ENCODE measurements around the gene SH2D4B. TPM values are rescaled to one million over a fixed set of nuclear protein-coding genes. Genes with fewer than 3 reads are reported as not detected.
A peak's percentile ranks its signal among the peaks of the same experiment; 100 is the strongest.

SH2D4B gene
- total RNA-seq, 2 donors from 2014 or later = 0.13 TPM; not detected in 1

DNA sequence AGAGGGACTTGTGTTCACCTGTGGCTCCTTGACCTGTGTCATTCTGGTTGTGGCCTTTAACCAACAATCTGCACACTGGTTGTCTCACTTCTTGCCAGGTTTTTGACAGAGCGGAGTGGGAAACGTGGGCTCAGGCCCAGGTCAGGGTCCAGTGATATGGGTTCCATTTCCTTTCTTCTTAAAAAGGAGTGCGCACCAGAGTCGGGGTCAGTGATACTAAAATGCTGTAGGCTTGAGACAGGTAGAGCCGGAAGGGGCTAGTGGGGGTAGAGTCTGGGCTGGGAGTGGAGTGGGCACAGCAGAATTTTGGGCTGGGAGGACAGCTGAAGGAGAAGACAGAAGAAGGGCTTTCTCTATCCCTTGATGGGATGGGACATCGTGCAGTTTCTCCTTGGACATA lies 61.2 kb downstream of the SH2D4B start:
- Mint-ChIP-seq H3K27me3 (ENCODE audit: insufficient read depth) (no peaks in the 10 kb centered on the region), H3K27ac (peak overlapping the region; percentile 36), H3K36me3 (ENCODE audit: low read depth) (no peaks in the 10 kb centered on the region), H3K4me1 (peaks cover 13% of the 10 kb centered on the region), H3K9me3 (no peaks in the 10 kb centered on the region), H3K4me3 (no peak overlapping the region)
- no peaks in the 10 kb centered on the region for H3K9me3 ChIP-seq (ENCODE audit: control insufficient read depth, low read length)
- H3K27me3 ChIP-seq (ENCODE audit: control insufficient read depth, insufficient read depth, low read length, poor library complexity, severe bottlenecking) = no peaks in the 10 kb centered on the region
- H3K9ac ChIP-seq (ENCODE audit: extremely low read depth, low read length, poor library complexity, severe bottlenecking) = no peak overlapping the region
- no peak overlapping the region for H3K4me3 ChIP-seq (ENCODE audit: low read length)
- TF ChIP-seq, protein P1, sequence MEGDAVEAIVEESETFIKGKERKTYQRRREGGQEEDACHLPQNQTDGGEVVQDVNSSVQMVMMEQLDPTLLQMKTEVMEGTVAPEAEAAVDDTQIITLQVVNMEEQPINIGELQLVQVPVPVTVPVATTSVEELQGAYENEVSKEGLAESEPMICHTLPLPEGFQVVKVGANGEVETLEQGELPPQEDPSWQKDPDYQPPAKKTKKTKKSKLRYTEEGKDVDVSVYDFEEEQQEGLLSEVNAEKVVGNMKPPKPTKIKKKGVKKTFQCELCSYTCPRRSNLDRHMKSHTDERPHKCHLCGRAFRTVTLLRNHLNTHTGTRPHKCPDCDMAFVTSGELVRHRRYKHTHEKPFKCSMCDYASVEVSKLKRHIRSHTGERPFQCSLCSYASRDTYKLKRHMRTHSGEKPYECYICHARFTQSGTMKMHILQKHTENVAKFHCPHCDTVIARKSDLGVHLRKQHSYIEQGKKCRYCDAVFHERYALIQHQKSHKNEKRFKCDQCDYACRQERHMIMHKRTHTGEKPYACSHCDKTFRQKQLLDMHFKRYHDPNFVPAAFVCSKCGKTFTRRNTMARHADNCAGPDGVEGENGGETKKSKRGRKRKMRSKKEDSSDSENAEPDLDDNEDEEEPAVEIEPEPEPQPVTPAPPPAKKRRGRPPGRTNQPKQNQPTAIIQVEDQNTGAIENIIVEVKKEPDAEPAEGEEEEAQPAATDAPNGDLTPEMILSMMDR (conservative IDR thresholded peaks at IDR 0.05) = no peak
- no peak overlapping the region for H3K27ac ChIP-seq (ENCODE audit: low read depth, low read length)
- no peaks in the 10 kb centered on the region for H3K36me3 ChIP-seq (ENCODE audit: control insufficient read depth, insufficient read depth, low read length)
- no peak for DNase-seq
- peaks cover 3% of the 10 kb centered on the region for H3K4me1 ChIP-seq (ENCODE audit: control insufficient read depth, insufficient read depth, low read length)
- WGBS, 2 experiments (ENCODE audit: insufficient coverage in 1 of 2, insufficient read length in 1 of 2) = 91 to 97% methylated on average over 4 to 6 of the region's 6 CpGs

DNA sequence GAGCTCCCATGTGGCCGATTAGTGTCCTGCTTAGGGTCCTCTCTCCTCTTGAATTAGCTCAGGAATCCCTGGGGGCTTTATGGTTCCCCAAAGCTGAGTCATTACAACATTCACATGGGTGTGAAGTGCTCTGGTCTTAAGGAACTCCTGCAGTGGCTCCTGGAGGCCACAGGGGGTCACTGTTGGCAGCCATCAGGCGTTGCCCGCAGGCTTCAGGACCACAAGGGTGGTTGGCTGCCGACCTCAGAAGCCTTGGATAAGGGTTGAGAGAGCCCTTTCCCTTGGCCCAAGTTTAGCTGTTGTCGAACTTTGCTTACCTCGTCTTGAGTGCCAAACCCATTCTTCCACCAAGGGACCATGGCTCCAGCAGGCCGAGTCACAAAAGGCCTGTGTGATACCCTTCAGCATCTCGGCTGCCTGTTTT lies 61.7 kb downstream of the SH2D4B start:
- TF ChIP-seq, protein P1 (conservative IDR thresholded peaks at IDR 0.05) = peak; percentile 94
- Histone ChIP-seq H3K27ac (ENCODE audit: low read depth, low read length) (no peak overlapping the region), H3K27me3 (ENCODE audit: control insufficient read depth, insufficient read depth, low read length, poor library complexity, severe bottlenecking) (no peaks in the 10 kb centered on the region), H3K4me3 (ENCODE audit: low read length) (no peak overlapping the region), H3K9me3 (ENCODE audit: control insufficient read depth, low read length) (no peaks in the 10 kb centered on the region), H3K9ac (ENCODE audit: extremely low read depth, low read length, poor library complexity, severe bottlenecking) (no peak overlapping the region), H3K4me1 (ENCODE audit: control insufficient read depth, insufficient read depth, low read length) (peaks cover 3% of the 10 kb centered on the region), H3K36me3 (ENCODE audit: control insufficient read depth, insufficient read depth, low read length) (no peaks in the 10 kb centered on the region)
- Mint-ChIP-seq H3K4me3 (no peak overlapping the region), H3K36me3 (ENCODE audit: low read depth) (no peaks in the 10 kb centered on the region), H3K27ac (peak overlapping the region; percentile 36), H3K27me3 (ENCODE audit: insufficient read depth) (no peaks in the 10 kb centered on the region), H3K9me3 (no peaks in the 10 kb centered on the region), H3K4me1 (peaks cover 13% of the 10 kb centered on the region)
- DNase-seq = peak; percentile 92
- 29 to 34% methylated on average over 4 to 8 of the region's 8 CpGs for WGBS, 2 experiments (ENCODE audit: insufficient coverage in 1 of 2, insufficient read length in 1 of 2)

GRCh38 chr10:80600256-80600655 lies 62.6 kb downstream of the SH2D4B start:
- Mint-ChIP-seq H3K27ac (no peak overlapping the region), H3K9me3 (no peaks in the 10 kb centered on the region), H3K36me3 (ENCODE audit: low read depth) (no peaks in the 10 kb centered on the region), H3K27me3 (ENCODE audit: insufficient read depth) (no peaks in the 10 kb centered on the region), H3K4me1 (peaks cover 13% of the 10 kb centered on the region), H3K4me3 (no peak overlapping the region)
- no peak for DNase-seq
- WGBS, 2 experiments (ENCODE audit: insufficient coverage in 1 of 2, insufficient read length in 1 of 2) = 84 to 93% methylated on average over 3 of the region's 3 CpGs
- Histone ChIP-seq H3K36me3 (ENCODE audit: control insufficient read depth, insufficient read depth, low read length) (no peaks in the 10 kb centered on the region), H3K4me3 (ENCODE audit: low read length) (no peak overlapping the region), H3K9me3 (ENCODE audit: control insufficient read depth, low read length) (no peaks in the 10 kb centered on the region), H3K27me3 (ENCODE audit: control insufficient read depth, insufficient read depth, low read length, poor library complexity, severe bottlenecking) (no peaks in the 10 kb centered on the region), H3K9ac (ENCODE audit: extremely low read depth, low read length, poor library complexity, severe bottlenecking) (no peak overlapping the region), H3K4me1 (ENCODE audit: control insufficient read depth, insufficient read depth, low read length) (peaks cover 3% of the 10 kb centered on the region), H3K27ac (ENCODE audit: low read depth, low read length) (no peak overlapping the region)
- TF ChIP-seq, protein P1 (conservative IDR thresholded peaks at IDR 0.05) = no peak

All from endodermal cell (in vitro differentiated cells).